Endodermal cell (in vitro differentiated cells): ENCODE data around the gene FILIP1L. TPM values are rescaled to one million over a fixed set of nuclear protein-coding genes. Genes with fewer than 3 reads are reported as not detected.

Experiments
- DNase-seq: peaks from one replicate; pipeline ENCODE4 v3.0.0-alpha.2; 2017
- H3K27ac ChIP-seq: 2 replicates; pipeline ENCODE4 v1.5.1; 2013; ENCODE audit warnings: mild to moderate bottlenecking, low read depth, low read length, moderate library complexity
- H3K27me3 ChIP-seq: 2 replicates; pipeline ENCODE4 v1.6.1; 2013; ENCODE audit warnings: mild to moderate bottlenecking, low read length, moderate library complexity; ENCODE audit not compliant: insufficient read depth, control insufficient read depth, poor library complexity, severe bottlenecking
- H3K36me3 ChIP-seq: 2 replicates; pipeline ENCODE4 v1.7.0; 2013; ENCODE audit warnings: mild to moderate bottlenecking, low read length, moderate library complexity; ENCODE audit not compliant: control insufficient read depth, insufficient read depth
- H3K4me1 ChIP-seq: one replicate; pipeline ENCODE4 v1.7.0; 2013; ENCODE audit warnings: low read length; ENCODE audit not compliant: control insufficient read depth, insufficient read depth
- H3K4me3 ChIP-seq: 2 replicates; pipeline ENCODE4 v1.5.1; 2013; ENCODE audit warnings: mild to moderate bottlenecking, low read length, moderate library complexity
- H3K9ac ChIP-seq: 2 replicates; pipeline ENCODE4 v1.6.1; 2013; ENCODE audit warnings: mild to moderate bottlenecking, low read length, moderate library complexity; ENCODE audit not compliant: poor library complexity, severe bottlenecking; ENCODE audit errors: extremely low read depth
- H3K9me3 ChIP-seq: 2 replicates; pipeline ENCODE4 v1.6.1; 2013; ENCODE audit warnings: mild to moderate bottlenecking, low read length, moderate library complexity; ENCODE audit not compliant: control insufficient read depth
- H3K27ac Mint-ChIP-seq: 2 replicates; pipeline ENCODE4 v1.8.0; 2020; ENCODE audit warnings: mixed read lengths
- H3K27me3 Mint-ChIP-seq: 2 replicates; pipeline ENCODE4 v1.8.0; 2021; ENCODE audit warnings: mild to moderate bottlenecking, mixed read lengths; ENCODE audit not compliant: insufficient read depth
- H3K36me3 Mint-ChIP-seq: 2 replicates; pipeline ENCODE4 v1.8.0; 2020; ENCODE audit warnings: low read depth, mixed read lengths
- H3K4me1 Mint-ChIP-seq: 2 replicates; pipeline ENCODE4 v1.8.0; 2020; ENCODE audit warnings: mixed read lengths
- H3K4me3 Mint-ChIP-seq: 2 replicates; pipeline ENCODE4 v1.8.0; 2020; ENCODE audit warnings: mild to moderate bottlenecking, moderate library complexity, mixed read lengths
- H3K9me3 Mint-ChIP-seq: 2 replicates; pipeline ENCODE4 v1.8.0; 2020; ENCODE audit warnings: mild to moderate bottlenecking, mixed read lengths
- WGBS, 2 experiments: methylation state at CpG; one replicate each; pipeline versions ENCODE4 v1.1.5 to v1.1.7; 2013; ENCODE audit warnings: missing lambda C conversion rate in 2 of 2, mixed read lengths in 1 of 2; ENCODE audit not compliant: insufficient coverage in 1 of 2, insufficient read length in 1 of 2; 5-methylcytosine and 5-hydroxymethylcytosine counted together
- total RNA-seq, 2 donors: library from RNA; stranded (reverse); fragmentation: NEBNext Ultra II Directional in 1 of 2; extraction: Animal tissue kit (Norgen Biotek cat#: 25700) in 1 of 2; gene quantifications; 2 replicates in 1 of 2; 3 replicates in 1 of 2; pipeline ENCODE4 v1.2.1, GENCODE V29; 2021
- TF ChIP-seq, protein P1 (sequence below): fragments of 200-600 bp; sonication (generic); conservative IDR thresholded peaks from 2 replicates; pipeline ENCODE4 v1.5.0; 2021; ENCODE audit warnings: antibody characterized with exemption, mild to moderate bottlenecking

Gene FILIP1L
- total RNA-seq, 2 donors from 2014 or later = 0.84 to 2.5 TPM

DNA sequence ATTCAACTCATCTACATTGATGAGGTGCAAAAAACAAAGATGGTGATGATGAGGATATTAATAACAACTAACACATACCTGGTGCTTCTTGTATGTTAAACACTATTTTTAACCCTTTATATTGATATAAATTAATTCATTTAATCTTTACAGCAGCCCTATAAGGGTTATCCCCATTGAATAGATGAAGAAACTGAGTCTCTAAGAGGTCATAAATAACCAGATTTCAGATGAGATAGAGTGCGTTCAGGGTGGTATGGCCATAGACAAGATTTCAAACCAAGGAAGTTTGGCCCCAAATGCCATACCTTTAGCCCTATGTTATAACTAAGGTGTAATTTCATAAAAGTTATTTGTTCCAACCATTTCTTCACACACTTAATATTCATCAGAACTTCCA is 214.1 kb downstream of the FILIP1L start:
- Mint-ChIP-seq H3K27ac (no peak overlapping the region), H3K9me3 (no peaks in the 10 kb centered on the region), H3K4me3 (no peak overlapping the region), H3K36me3 (no peaks in the 10 kb centered on the region), H3K27me3 (no peaks in the 10 kb centered on the region), H3K4me1 (peaks cover 12% of the 10 kb centered on the region)
- Histone ChIP-seq H3K9ac (no peak overlapping the region), H3K4me3 (no peak overlapping the region), H3K27ac (no peak overlapping the region), H3K9me3 (no peaks in the 10 kb centered on the region), H3K27me3 (no peaks in the 10 kb centered on the region), H3K4me1 (no peaks in the 10 kb centered on the region), H3K36me3 (no peaks in the 10 kb centered on the region)
- TF ChIP-seq, protein P1, sequence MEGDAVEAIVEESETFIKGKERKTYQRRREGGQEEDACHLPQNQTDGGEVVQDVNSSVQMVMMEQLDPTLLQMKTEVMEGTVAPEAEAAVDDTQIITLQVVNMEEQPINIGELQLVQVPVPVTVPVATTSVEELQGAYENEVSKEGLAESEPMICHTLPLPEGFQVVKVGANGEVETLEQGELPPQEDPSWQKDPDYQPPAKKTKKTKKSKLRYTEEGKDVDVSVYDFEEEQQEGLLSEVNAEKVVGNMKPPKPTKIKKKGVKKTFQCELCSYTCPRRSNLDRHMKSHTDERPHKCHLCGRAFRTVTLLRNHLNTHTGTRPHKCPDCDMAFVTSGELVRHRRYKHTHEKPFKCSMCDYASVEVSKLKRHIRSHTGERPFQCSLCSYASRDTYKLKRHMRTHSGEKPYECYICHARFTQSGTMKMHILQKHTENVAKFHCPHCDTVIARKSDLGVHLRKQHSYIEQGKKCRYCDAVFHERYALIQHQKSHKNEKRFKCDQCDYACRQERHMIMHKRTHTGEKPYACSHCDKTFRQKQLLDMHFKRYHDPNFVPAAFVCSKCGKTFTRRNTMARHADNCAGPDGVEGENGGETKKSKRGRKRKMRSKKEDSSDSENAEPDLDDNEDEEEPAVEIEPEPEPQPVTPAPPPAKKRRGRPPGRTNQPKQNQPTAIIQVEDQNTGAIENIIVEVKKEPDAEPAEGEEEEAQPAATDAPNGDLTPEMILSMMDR = no peak
- DNase-seq = no peak
- 90% methylated on average over 1 of the region's 1 CpG; no CpG with 5 or more reads in 1 of the 2 experiments for WGBS, 2 experiments

DNA sequence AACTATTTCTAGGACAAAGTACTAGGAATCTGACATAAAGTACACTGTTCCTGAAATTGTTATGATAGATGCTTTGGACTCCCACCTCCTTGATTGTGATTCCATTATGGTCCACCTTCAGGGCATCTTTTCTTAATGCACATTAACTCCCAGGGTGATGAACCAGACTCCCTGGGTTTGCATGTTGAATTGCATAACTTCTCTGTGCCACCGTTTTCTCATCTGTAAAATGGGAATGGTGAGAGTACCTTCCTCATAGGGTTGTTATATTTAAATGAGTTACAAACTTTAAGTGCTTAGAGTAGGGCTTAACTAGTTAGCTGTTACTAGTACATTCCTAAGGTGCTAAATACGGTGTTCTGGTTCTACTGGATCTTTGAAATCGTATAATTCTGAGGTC is 214.7 kb downstream of the FILIP1L start:
- Histone ChIP-seq H3K9ac (no peak overlapping the region), H3K27ac (no peak overlapping the region), H3K4me1 (no peaks in the 10 kb centered on the region), H3K27me3 (no peaks in the 10 kb centered on the region), H3K9me3 (no peaks in the 10 kb centered on the region), H3K36me3 (no peaks in the 10 kb centered on the region), H3K4me3 (no peak overlapping the region)
- Mint-ChIP-seq H3K27me3 (no peaks in the 10 kb centered on the region), H3K36me3 (no peaks in the 10 kb centered on the region), H3K4me1 (peaks cover 13% of the 10 kb centered on the region), H3K9me3 (no peaks in the 10 kb centered on the region), H3K27ac (no peak overlapping the region), H3K4me3 (no peak overlapping the region)
- no peak for DNase-seq
- TF ChIP-seq, protein P1 = no peak
- WGBS, 2 experiments = 92 to 93% methylated on average over 2 to 3 of the region's 3 CpGs

DNA sequence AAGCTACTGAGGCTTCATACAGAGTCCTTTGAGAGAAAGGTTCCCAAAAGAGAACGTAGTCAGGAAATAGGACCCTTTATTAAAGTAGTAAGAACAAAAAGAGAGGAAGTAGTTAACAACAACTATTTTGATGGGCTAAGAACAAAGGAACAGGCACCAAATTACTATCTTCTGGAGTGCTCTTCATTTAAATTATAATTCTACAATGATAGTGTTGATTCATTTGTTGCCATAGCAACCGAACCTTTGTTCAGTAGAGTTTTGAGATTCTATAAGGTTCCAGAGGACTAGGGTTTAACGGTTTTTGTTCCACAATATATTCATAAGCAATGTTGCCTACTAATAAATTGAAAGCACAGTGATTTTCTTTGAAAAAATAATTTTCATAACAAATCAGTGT is 217.8 kb downstream of the FILIP1L start:
- Mint-ChIP-seq H3K36me3 (no peaks in the 10 kb centered on the region), H3K4me3 (no peak overlapping the region), H3K27me3 (no peaks in the 10 kb centered on the region), H3K4me1 (peaks cover 21% of the 10 kb centered on the region), H3K9me3 (no peaks in the 10 kb centered on the region), H3K27ac (peak overlapping the region; percentile 72)
- Histone ChIP-seq H3K4me3 (no peak overlapping the region), H3K4me1 (no peaks in the 10 kb centered on the region), H3K27ac (peak overlapping the region; percentile 26), H3K9ac (no peak overlapping the region), H3K27me3 (no peaks in the 10 kb centered on the region), H3K36me3 (no peaks in the 10 kb centered on the region), H3K9me3 (no peaks in the 10 kb centered on the region)
- WGBS, 2 experiments = 80 to 100% methylated on average over 1 to 3 of the region's 3 CpGs
- DNase-seq = no peak
- TF ChIP-seq, protein P1 = no peak
